G401 (cell line): Measurements from ENCODE around the gene RIN2. TPM values are rescaled to one million over a fixed set of nuclear protein-coding genes. Genes with fewer than 3 reads are reported as not detected.

Source experiments
- DNase-seq: peaks from one replicate; pipeline ENCODE4 v3.0.0-alpha.2; 2015; ENCODE audit warnings: low spot score
- in situ Hi-C: cut with HindIII; loops from 2 replicates; pipeline ENCODE4 v1.10.0; 2016; ENCODE audit warnings: low sequenced_read_pairs, mixed read lengths
- total RNA-seq: library from RNA; depleted of rRNA; stranded (reverse); fragments of >200 nt; shearing (Covaris generic); gene quantifications from 2 replicates; pipeline ENCODE4 v1.2.3, GENCODE V29; 2014

RIN2 gene
- total RNA-seq, 1 experiment from 2014 or later = 1.7 TPM

- in situ Hi-C loops = no loop called here
- DNase-seq = no peak
Measured at GRCh38 chr20:19758501-19759331, 658 bp downstream of the RIN2 start.

- DNase-seq = no peak
- in situ Hi-C loops = no loop called here
Measured at GRCh38 chr20:19760371-19760721, 2.3 kb downstream of the RIN2 start.

GRCh38 chr20:19761326-19761725 is 3.3 kb downstream of the RIN2 start:
- DNase-seq = no peak
- in situ Hi-C loops = no loop called here

GRCh38 chr20:19761841-19762240 is 3.8 kb downstream of the RIN2 start:
- no peak for DNase-seq
- in situ Hi-C loops = no loop called here

GRCh38 chr20:19764207-19764606 is 6.1 kb downstream of the RIN2 start:
- DNase-seq = no peak
- in situ Hi-C loops = no loop called here

- DNase-seq = no peak
- in situ Hi-C loops = no loop called here
Measured at GRCh38 chr20:19765266-19765665, 7.2 kb downstream of the RIN2 start.

- no peak for DNase-seq
- in situ Hi-C loops = no loop called here
Measured at GRCh38 chr20:19765913-19766312, 7.9 kb downstream of the RIN2 start.

GRCh38 chr20:19767070-19767469 is 9.0 kb downstream of the RIN2 start:
- no peak for DNase-seq
- in situ Hi-C loops = no loop called here

- DNase-seq = no peak
- in situ Hi-C loops = no loop called here
Measured at GRCh38 chr20:19768325-19768842, 10.3 kb downstream of the RIN2 start.

GRCh38 chr20:19769507-19769906 is 11.4 kb downstream of the RIN2 start:
- in situ Hi-C loops = no loop called here
- no peak for DNase-seq

- DNase-seq = no peak
- in situ Hi-C loops = no loop called here
Measured at GRCh38 chr20:19770375-19770774, 12.3 kb downstream of the RIN2 start.

GRCh38 chr20:19771031-19771430 is 13.0 kb downstream of the RIN2 start:
- in situ Hi-C loops = no loop called here
- no peak for DNase-seq

- in situ Hi-C loops = no loop called here
- no peak for DNase-seq
Measured at GRCh38 chr20:19773471-19773870, 15.4 kb downstream of the RIN2 start.

GRCh38 chr20:19774135-19774933 is 16.3 kb downstream of the RIN2 start:
- in situ Hi-C loops = no loop called here
- no peak for DNase-seq

GRCh38 chr20:19775353-19776253 is 17.5 kb downstream of the RIN2 start:
- in situ Hi-C loops = no loop called here
- no peak for DNase-seq

GRCh38 chr20:19777315-19777714 is 19.3 kb downstream of the RIN2 start:
- in situ Hi-C loops = no loop called here
- DNase-seq = no peak

GRCh38 chr20:19777981-19778380 is 19.9 kb downstream of the RIN2 start:
- in situ Hi-C loops = no loop called here
- DNase-seq = no peak

- DNase-seq = no peak
- in situ Hi-C loops = no loop called here
Measured at GRCh38 chr20:19778404-19778803, 20.3 kb downstream of the RIN2 start.

- in situ Hi-C loops = no loop called here
Measured at GRCh38 chr20:19779634-19780033, 21.6 kb downstream of the RIN2 start.

More at GRCh38 chr20:19779634-19780033, 21.6 kb downstream of the RIN2 start:
- no peak for DNase-seq
